GM12891 (cell line): ENCODE results near the gene COLEC11.
"Not testable (repeated sequence)": the region's sequence is repeated elsewhere in the genome, so short reads cannot be mapped to it uniquely, and the experiment has no call there.

Source experiments
- DNase-seq: peaks from one replicate; pipeline ENCODE4 v3.0.0; 2011; ENCODE audit warnings: low spot score; ENCODE audit not compliant: insufficient read length
- FAIRE-seq: peaks from 2 replicates; lab custom pipeline; 2011; peaks lifted over from hg19 to GRCh38; lab: Jason Lieb, UNC
- PAX5 ChIP-seq: IDR thresholded peaks from 2 replicates; pipeline ENCODE4 v1.6.1; 2011; ENCODE audit warnings: low read length, moderate library complexity, mild to moderate bottlenecking; ENCODE audit not compliant: insufficient read depth, severe bottlenecking
- POLR2A ChIP-seq: IDR thresholded peaks from 2 replicates; pipeline ENCODE4 v1.6.1; 2011; ENCODE audit warnings: low read depth, low read length, control low read depth
- POLR2AphosphoS5 ChIP-seq: IDR thresholded peaks from 2 replicates; pipeline ENCODE4 v1.6.1; 2011; ENCODE audit warnings: low read depth, low read length, control low read depth
- POU2F2 ChIP-seq: IDR thresholded peaks from 2 replicates; pipeline ENCODE4 v1.6.1; 2011; ENCODE audit warnings: low read depth, mild to moderate bottlenecking, control low read depth, low read length, moderate library complexity
- SPI1 ChIP-seq: IDR thresholded peaks from 2 replicates; pipeline ENCODE4 v1.6.1; 2011; ENCODE audit warnings: low read depth, low read length, control low read depth
- TAF1 ChIP-seq: IDR thresholded peaks from 2 replicates; pipeline ENCODE4 v1.6.1; 2011; ENCODE audit warnings: low read depth, low read length, control low read depth

The COLEC11 gene

DNA sequence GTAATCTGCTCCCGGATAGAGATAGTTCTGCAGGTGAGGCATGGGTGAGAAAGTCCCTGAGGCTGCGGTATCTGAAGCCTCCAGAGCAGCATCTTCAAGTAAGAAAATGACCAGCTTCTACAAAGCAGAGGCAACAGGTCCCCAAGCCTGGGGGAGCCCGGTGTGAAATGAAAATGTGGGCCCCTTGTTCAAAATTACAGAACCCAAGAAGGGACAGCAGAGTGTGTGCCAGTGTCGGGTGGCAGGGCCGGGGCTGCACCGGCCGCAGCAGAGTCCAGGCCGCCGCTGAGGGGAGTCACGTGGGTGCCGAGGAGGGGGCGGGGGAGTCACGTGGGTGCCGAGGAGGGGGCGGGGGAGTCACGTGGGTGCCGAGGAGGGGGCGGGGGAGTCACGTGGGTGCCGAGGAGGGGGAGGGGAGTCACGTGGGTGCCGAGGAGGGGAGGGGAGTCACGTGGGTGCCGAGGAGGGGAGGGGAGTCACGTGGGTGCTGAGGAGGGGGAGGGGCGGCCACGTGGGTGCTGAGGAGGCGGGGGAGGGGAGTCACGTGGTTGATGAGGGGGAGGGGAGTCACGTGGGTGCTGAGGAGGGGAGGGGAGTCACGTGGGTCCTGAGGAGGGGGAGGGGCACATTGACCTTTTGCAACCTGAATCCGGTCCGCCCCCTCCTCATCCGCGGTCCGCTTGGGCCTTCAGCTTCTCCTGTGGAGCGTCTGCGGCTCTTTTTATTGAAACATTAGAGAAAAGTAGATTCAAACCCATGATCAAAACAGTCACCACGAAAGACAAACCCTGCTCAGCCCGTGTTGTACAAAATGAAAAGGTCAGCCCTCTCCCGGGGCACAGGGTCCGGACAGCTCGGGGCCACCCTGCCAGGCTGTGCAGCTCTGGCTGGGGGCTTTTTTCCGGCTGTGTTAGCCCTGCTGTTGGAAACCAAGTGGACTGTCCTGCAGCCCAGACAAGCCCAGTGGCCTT is 10.4 kb downstream of the COLEC11 start:
- peak; percentile 82 for FAIRE-seq
- TF ChIP-seq SPI1, result no peak
- 0 out of 2 replicates have a peak, but pooled peaks have one; percentile 24 for TF ChIP-seq TAF1
- no peak for TF ChIP-seq POLR2AphosphoS5
- no peak for TF ChIP-seq POU2F2
- TF ChIP-seq POLR2A, result peak; percentile 30; the same call in 1 of the 2 replicates
- TF ChIP-seq PAX5, result no peak
- DNase-seq, result no peak

DNA sequence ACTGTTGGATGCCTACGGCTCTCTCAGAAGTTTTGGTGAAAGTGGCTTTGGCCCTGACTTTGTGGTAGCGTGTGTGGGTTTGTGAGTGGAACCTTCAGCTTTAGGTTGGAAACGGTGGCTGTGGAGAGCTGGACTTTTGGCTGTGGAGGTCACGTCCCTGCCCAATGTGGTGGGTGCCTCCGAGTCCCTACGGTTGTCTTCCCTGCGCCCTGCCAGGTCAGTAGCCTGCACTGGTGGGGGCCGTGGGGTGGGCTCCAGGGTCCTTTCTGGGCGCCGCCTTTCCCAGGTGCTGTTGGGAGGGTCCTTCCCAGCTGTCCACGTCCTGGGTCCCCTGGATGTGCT is 11.1 kb downstream of the COLEC11 start:
- TF ChIP-seq POLR2AphosphoS5 (no peak), POLR2A (no peak), TAF1 (no peak), POU2F2 (no peak), SPI1 (no peak), PAX5 (no peak)

DNA sequence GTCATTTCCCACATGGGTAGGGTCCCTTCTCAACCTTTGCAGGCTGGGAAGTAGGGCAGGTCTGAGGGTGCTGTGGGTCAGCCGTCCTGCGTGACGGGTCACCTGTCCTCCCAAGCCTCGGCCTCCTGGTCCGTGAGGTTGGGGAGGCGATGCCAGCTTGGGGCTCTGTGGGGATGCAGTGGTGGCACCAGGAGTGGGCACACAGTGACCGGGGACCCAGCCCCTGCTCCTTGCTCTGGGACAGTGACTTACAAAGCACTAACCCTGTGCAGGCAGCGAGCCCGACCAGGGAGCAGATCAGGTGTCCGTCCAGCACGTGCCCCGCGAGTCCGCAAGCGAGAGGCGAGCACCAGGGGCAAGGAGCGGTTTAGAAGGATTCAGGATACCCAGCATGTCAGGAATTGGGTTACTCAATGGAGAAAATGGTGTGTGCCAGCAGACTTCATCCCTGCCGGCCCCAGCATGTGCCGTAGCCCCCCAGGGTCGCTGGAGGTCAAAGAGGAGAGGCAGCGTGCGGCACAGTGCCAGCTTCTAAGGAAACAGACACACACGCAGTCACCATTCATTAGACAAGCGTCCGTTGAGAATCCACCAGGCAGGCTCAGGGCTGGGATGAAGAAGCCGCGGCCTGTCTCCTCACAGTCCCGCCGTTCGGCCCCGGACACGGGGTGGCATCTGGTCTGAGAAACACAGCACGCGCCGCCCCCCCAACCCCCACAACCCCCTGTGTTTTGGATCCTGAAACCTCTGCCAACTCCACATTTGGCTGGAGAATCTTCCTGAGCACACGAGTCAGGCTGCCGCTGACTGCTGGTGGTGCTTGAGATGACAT is 11.7 kb downstream of the COLEC11 start:
- TF ChIP-seq SPI1, result no peak
- TF ChIP-seq PAX5, result no peak
- FAIRE-seq, result no peak
- DNase-seq, result no peak

More for the DNA sequence above, 11.1 kb downstream of the COLEC11 start:
- DNase-seq (no peak), FAIRE-seq (no peak)

DNA sequence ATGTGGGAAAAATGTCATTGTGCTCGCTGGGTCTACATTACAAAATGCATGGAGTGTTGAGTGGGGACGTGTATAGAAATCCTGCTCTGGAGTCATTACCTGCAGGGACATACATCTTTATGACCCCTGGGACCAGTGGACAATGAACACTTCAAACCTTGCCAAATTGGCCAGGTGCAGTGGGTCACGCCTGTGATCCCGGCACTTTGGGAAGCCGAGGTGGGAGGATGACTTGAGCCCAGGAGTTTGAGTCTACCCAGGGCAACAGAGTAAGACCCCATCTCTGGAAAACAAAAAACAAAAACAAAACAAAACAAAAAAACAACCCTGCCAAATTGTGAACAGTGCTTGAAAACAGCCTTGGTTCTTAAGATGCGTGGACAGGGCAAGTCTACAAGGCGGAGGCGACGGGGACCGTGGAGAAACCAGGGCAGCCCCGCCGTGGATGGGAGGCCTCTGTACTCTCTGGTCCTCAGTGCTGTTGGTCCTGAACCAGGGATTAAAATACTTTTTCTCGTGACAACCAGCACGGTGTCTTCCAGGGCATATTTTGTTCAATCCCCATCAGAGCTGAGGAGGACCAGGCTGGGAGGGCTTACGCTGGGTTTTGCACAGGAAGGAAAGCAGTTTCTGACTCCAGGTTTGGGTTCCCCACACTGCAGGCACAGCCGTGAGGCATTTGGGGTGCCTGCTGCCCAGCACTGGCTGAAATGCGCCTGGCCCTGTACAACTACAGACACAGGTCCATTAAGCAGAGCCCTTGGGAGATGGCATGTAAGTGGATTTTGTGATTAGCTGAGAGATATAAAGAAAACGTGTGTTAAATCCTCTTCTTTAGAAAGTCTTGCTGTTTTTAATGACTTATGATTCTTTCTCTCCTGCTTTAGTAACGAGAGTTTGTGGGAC is 13.7 kb downstream of the COLEC11 start:
- no peak for DNase-seq
- peak; percentile 65 for FAIRE-seq
- no peak for TF ChIP-seq PAX5
- no peak for TF ChIP-seq POLR2AphosphoS5
- TF ChIP-seq SPI1, result no peak
- TF ChIP-seq POU2F2, result no peak
- TF ChIP-seq TAF1, result no peak
- TF ChIP-seq POLR2A, result no peak

GRCh38 chr2:3609279-3609673 is 14.4 kb downstream of the COLEC11 start:
- peak; percentile 43 for FAIRE-seq
- DNase-seq, result not testable (repeated sequence)

DNA sequence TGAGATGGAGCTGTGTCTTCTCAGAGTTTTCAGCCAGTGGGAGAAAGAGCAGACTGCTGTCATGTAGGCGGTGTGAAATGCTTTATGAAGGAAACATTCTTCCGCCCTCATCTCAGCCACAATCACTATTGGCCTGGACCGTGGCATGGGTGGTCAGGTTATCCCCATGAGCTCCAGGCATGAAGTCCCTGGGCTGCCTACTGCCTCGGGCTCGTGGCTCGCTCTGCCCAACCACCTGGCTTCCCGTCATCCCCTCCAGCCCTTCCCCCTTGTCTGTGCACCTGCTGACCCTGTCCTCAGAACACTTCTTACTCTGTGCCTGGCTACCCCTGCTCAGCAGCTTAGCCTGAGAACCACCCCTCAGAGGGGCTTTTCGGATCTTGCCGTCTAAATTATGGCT is 15.5 kb downstream of the COLEC11 start:
- FAIRE-seq, result no peak
- no peak for DNase-seq
- no peak for TF ChIP-seq PAX5
- TF ChIP-seq POU2F2, result no peak
- no peak for TF ChIP-seq POLR2AphosphoS5
- no peak for TF ChIP-seq TAF1
- no peak for TF ChIP-seq POLR2A
- TF ChIP-seq SPI1, result no peak

GRCh38 chr2:3610881-3611505 is 16.1 kb downstream of the COLEC11 start:
- no peak for DNase-seq
- TF ChIP-seq PAX5 (no peak), SPI1 (no peak), TAF1 (no peak)
- no peak for FAIRE-seq

DNA sequence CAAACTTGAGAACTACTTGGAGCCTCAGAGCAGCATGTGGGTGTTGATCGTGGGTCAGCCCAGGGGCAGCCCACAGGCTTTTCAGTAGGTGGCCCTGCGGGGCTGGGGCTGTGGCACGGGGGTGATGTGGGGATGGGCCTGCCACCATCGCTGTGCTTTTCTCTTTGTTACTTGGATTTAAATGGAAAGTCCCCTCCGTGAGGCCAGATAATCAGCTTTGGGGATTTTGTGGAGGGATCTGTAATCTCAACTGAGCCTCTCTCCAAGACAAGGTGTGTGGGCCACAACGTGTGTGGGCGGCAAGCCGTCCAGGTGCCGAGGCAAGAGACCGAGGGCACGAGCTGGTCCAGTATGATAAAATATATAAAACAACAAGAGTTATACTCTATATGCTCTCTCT is 16.7 kb downstream of the COLEC11 start:
- FAIRE-seq (no peak), DNase-seq (no peak)
- no peak for TF ChIP-seq SPI1
- TF ChIP-seq TAF1, result no peak
- TF ChIP-seq POU2F2, result no peak
- TF ChIP-seq POLR2AphosphoS5, result no peak
- no peak for TF ChIP-seq PAX5
- no peak for TF ChIP-seq POLR2A
